ENCODE measurements around the gene AASDH. TPM values are rescaled to one million over a fixed set of nuclear protein-coding genes. Genes with fewer than 3 reads are reported as not detected.

Gene AASDH
- total RNA-seq, 6 experiments from 2014 or later = 6.7 to 10.1 (median 8.4) TPM

DNA sequence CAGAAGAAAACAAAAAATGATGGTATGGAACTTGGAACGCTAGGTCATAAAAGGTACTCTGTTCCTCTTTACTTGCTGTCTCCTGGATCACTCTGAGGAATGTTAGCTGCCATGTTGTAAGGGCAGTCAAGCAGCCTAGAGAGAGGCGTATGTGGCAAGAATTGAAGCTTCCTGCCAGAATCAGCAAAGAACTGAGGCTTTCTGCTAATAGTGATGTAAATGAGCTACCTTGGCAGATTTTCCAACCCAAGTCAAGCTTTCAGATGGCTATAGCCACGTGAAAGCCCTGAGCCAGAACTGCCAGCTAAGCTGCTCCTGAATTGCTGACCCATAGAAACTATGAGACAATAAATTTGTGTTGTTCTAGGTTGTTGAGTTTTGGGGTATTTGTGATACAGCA lies 38.7 kb downstream of the AASDH start:
- no peaks in the 10 kb centered on the region for H3K4me1 Mint-ChIP-seq (ENCODE audit: low read depth)
- TF ChIP-seq, protein P1, sequence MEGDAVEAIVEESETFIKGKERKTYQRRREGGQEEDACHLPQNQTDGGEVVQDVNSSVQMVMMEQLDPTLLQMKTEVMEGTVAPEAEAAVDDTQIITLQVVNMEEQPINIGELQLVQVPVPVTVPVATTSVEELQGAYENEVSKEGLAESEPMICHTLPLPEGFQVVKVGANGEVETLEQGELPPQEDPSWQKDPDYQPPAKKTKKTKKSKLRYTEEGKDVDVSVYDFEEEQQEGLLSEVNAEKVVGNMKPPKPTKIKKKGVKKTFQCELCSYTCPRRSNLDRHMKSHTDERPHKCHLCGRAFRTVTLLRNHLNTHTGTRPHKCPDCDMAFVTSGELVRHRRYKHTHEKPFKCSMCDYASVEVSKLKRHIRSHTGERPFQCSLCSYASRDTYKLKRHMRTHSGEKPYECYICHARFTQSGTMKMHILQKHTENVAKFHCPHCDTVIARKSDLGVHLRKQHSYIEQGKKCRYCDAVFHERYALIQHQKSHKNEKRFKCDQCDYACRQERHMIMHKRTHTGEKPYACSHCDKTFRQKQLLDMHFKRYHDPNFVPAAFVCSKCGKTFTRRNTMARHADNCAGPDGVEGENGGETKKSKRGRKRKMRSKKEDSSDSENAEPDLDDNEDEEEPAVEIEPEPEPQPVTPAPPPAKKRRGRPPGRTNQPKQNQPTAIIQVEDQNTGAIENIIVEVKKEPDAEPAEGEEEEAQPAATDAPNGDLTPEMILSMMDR (IDR thresholded peaks at IDR 0.05) = no peak
- no peak for DNase-seq
- H3K4me3 Mint-ChIP-seq = no peak overlapping the region
- H3K9me3 Mint-ChIP-seq = no peaks in the 10 kb centered on the region
- H3K27me3 Mint-ChIP-seq (ENCODE audit: insufficient read depth) = no peaks in the 10 kb centered on the region
- no peak overlapping the region for H3K27ac Mint-ChIP-seq
- peaks cover 9% of the 10 kb centered on the region for H3K36me3 Mint-ChIP-seq (ENCODE audit: low read depth)

DNA sequence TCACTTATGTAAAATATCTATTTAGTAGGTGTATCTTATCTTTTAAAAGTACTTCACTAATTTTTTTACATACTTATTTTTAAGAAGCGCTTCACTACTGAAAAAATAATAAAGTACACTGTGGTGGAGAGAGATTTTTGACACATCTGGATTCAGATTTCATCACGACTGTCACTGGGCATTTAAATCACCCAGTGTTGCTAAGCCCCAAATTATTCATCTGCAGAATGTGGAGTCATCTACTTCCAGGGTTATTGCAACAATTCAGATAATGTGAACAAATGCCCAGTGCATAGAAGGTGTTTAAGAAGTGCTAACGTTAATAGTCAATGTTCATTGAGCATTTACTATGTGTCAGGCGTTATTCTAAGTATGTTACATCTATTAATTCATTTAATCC lies 41.8 kb downstream of the AASDH start:
- H3K27me3 Mint-ChIP-seq (ENCODE audit: insufficient read depth) = no peaks in the 10 kb centered on the region
- H3K36me3 Mint-ChIP-seq (ENCODE audit: low read depth) = peaks cover 12% of the 10 kb centered on the region
- no peak for DNase-seq

DNA sequence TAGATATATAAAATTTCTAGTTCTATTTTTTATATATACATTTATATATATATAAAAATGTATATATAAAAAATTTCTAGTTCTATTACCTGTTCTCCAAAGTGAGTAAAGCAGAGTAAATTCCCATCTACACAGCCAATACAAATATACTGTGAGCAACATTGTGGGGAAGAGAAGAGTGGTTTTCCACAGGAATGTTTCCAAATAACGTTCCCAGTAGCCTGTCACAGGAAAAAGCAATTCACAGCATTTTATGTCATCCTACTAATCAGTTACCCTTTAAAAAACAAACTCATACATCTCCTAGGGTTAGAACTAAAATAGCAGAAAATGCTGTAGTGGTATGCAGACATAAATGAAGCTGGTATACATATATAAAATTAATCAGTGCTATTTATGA lies 44.5 kb downstream of the AASDH start:
- peaks cover 11% of the 10 kb centered on the region for H3K36me3 Mint-ChIP-seq (ENCODE audit: low read depth)
- H3K4me1 Mint-ChIP-seq (ENCODE audit: low read depth) = no peaks in the 10 kb centered on the region
- H3K27me3 Mint-ChIP-seq (ENCODE audit: insufficient read depth) = no peaks in the 10 kb centered on the region
- TF ChIP-seq, protein P1 (IDR thresholded peaks at IDR 0.05) = no peak
- DNase-seq = no peak
- H3K4me3 Mint-ChIP-seq = no peak overlapping the region
- no peaks in the 10 kb centered on the region for H3K9me3 Mint-ChIP-seq
- no peak overlapping the region for H3K27ac Mint-ChIP-seq

More for the DNA sequence above, 41.8 kb downstream of the AASDH start:
- Mint-ChIP-seq H3K4me3 (no peak overlapping the region), H3K9me3 (no peaks in the 10 kb centered on the region), H3K4me1 (ENCODE audit: low read depth) (no peaks in the 10 kb centered on the region), H3K27ac (no peak overlapping the region)
- TF ChIP-seq, protein P1 (IDR thresholded peaks at IDR 0.05) = no peak

DNA sequence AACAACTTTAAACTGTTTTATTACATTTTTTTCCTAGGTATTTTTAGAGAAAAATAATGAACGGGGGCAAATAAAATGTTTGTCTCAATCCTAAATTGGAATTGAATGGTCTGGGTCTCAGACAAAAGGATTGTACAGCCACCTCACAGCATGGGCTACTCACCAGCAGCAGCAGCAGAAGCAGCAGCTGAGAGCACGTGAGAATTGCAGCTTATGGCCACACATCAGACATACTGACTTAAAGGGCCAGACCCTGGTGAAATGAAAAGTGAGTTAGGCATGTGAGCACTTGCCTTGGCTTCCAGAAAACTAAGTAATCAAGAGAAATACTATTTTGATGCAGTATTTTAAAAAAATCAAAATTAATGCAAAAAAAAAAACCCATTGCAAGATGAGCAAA lies 56.6 kb downstream of the AASDH start:
- Mint-ChIP-seq H3K9me3 (peaks cover 9% of the 10 kb centered on the region), H3K4me3 (no peak overlapping the region), H3K27ac (no peak overlapping the region), H3K27me3 (ENCODE audit: insufficient read depth) (peaks cover 5% of the 10 kb centered on the region), H3K4me1 (ENCODE audit: low read depth) (no peaks in the 10 kb centered on the region), H3K36me3 (ENCODE audit: low read depth) (no peaks in the 10 kb centered on the region; the same call in 1 of the 2 replicates)
- DNase-seq = no peak
- TF ChIP-seq, protein P1 (IDR thresholded peaks at IDR 0.05) = no peak

DNA sequence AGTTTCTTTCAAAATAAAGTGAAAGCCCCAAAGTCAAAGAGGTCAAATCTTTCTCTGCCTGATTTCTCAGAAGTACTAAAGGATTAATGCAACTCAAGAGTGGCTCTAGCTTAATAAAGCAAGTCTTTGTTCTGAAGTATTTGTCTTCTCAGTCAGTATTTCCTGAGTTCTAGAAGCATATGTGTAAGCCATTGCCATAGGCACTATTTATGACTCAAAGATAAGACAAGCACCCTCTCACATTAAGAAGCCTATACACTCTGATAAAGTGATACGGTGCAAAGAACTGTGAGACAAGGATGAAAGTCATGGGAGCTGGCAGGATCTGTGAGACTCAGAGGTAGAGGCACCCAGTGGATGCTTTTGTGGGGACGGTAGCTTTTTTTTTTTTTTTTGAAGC lies 60.9 kb downstream of the AASDH start:
- Mint-ChIP-seq H3K4me1 (ENCODE audit: low read depth) (no peaks in the 10 kb centered on the region), H3K36me3 (ENCODE audit: low read depth) (no peaks in the 10 kb centered on the region), H3K4me3 (no peak overlapping the region), H3K27me3 (ENCODE audit: insufficient read depth) (peaks cover 19% of the 10 kb centered on the region), H3K9me3 (no peaks in the 10 kb centered on the region), H3K27ac (no peak overlapping the region)
- TF ChIP-seq, protein P1 (IDR thresholded peaks at IDR 0.05) = no peak
- DNase-seq = no peak

Measured in HFFc6 (cell line).